K562 (cell line): ENCODE data around the gene FUCA2. TPM values are rescaled to one million over a fixed set of nuclear protein-coding genes. Genes with fewer than 3 reads are reported as not detected.

Source experiments
- ATAC-seq: fragments of 200-7000 bp; cut with Tn5 transposase; 3 replicates; pipeline ENCODE4 v1.9.1; 2020; ENCODE audit warnings: moderate library complexity
- BruUV-seq: library from RNA; stranded (reverse); fragments of 400-500 nt; replicated peaks from 2 replicates; lab custom pipeline; 2021; lab: Mats Ljungman, UMichigan
- CTCF ChIA-PET: fragments of 300-600 bp; formaldehyde crosslinking; extraction: SDS; loops from one replicate; lab custom pipeline; 2021; ENCODE audit warnings: low intra/inter-chr PET ratio; lab: Yijun Ruan, JAX
- POLR2A ChIA-PET: fragments of 300-600, 350-650 bp; sonication (Branson Sonifier 250); formaldehyde crosslinking; extraction: SDS; loops from one replicate; lab custom pipeline; 2021; ENCODE audit warnings: antibody characterized with exemption, inconsistent platforms; lab: Yijun Ruan, JAX
- DNase-seq, 4 experiments: peaks; one replicate each; pipeline versions ENCODE4 v3.0.0 to v3.0.0-alpha.2; 2011 to 2018; ENCODE audit warnings: low spot score in 3 of 4, mixed read lengths in 3 of 4; ENCODE audit errors: extremely low read depth in 1 of 4
- FAIRE-seq: peaks from 2 replicates; lab custom pipeline; 2011; peaks lifted over from hg19 to GRCh38; lab: Jason Lieb, UNC
- H2AFZ ChIP-seq: 2 replicates; pipeline ENCODE4 v1.6.0; 2011; ENCODE audit warnings: low read depth, low read length, control low read depth, inconsistent platforms
- H3K27ac ChIP-seq: fragments of 200-600 bp; 3 replicates; pipeline ENCODE4 v1.8.0; 2011; ENCODE audit warnings: low read depth, mild to moderate bottlenecking, control low read depth, inconsistent platforms, low read length, moderate library complexity, mixed read lengths; ENCODE audit errors: extremely low read depth
- H3K27me3 ChIP-seq, 2 experiments: fragments of 300-600 bp in 1 of 2; 2 replicates in 1 of 2; 3 replicates in 1 of 2; pipeline versions ENCODE4 v1.6.0 to v1.8.0; 2011; ENCODE audit warnings: inconsistent platforms in 2 of 2, low read length in 2 of 2, mild to moderate bottlenecking in 1 of 2, mixed read lengths in 1 of 2, moderate library complexity in 1 of 2; ENCODE audit not compliant: control insufficient read depth in 2 of 2, insufficient read depth in 2 of 2
- H3K36me3 ChIP-seq: fragments of 300-600 bp; 3 replicates; pipeline ENCODE4 v1.8.0; 2011; ENCODE audit warnings: mild to moderate bottlenecking, low read length, inconsistent platforms; ENCODE audit not compliant: control insufficient read depth, insufficient read depth
- H3K4me1 ChIP-seq, 2 experiments: fragments of 200-600 bp in 1 of 2; replicated peaks in 1 of 2; 2 replicates in 1 of 2; 3 replicates in 1 of 2; pipeline versions ENCODE4 v1.5.1 to v1.8.0; 2011; ENCODE audit warnings: inconsistent platforms in 2 of 2, low read length in 2 of 2, mild to moderate bottlenecking in 1 of 2, mixed read lengths in 1 of 2, moderate library complexity in 1 of 2; ENCODE audit not compliant: control insufficient read depth in 2 of 2, insufficient read depth in 2 of 2
- H3K4me2 ChIP-seq: 2 replicates; pipeline ENCODE4 v1.6.1; 2011; ENCODE audit warnings: low read length, control low read depth, inconsistent platforms, mixed read lengths; ENCODE audit not compliant: insufficient read depth
- H3K4me3 ChIP-seq: fragments of 200-600 bp; sonication (generic), shearing (Covaris generic); 2 replicates; pipeline ENCODE4 v1.5.1; 2016; ENCODE audit warnings: control low read depth, inconsistent platforms
- H3K79me2 ChIP-seq: fragments of 200-600 bp; 3 replicates; pipeline ENCODE4 v1.8.0; 2011; ENCODE audit warnings: low read length, inconsistent platforms; ENCODE audit not compliant: control insufficient read depth, insufficient read depth
- H3K9ac ChIP-seq, 2 experiments: 2 replicates each; pipeline versions ENCODE4 v1.6.0 to v1.6.1; 2011; ENCODE audit warnings: low read depth in 2 of 2, low read length in 2 of 2, control low read depth in 1 of 2, inconsistent platforms in 1 of 2, mild to moderate bottlenecking in 1 of 2, mixed read lengths in 1 of 2; ENCODE audit not compliant: insufficient read depth in 1 of 2
- H3K9me1 ChIP-seq: one replicate; pipeline ENCODE4 v1.6.0; 2011; ENCODE audit warnings: inconsistent platforms, mild to moderate bottlenecking, low read length, moderate library complexity; ENCODE audit not compliant: control insufficient read depth, insufficient read depth
- H3K9me3 ChIP-seq: replicated peaks from 2 replicates; pipeline ENCODE4 v1.5.1; 2011; ENCODE audit warnings: low read depth, low read length, inconsistent platforms; ENCODE audit not compliant: control insufficient read depth, insufficient read depth
- H4K20me1 ChIP-seq: replicated peaks from 2 replicates; pipeline ENCODE4 v1.6.1; 2011; ENCODE audit warnings: low read length, inconsistent platforms, mixed read lengths; ENCODE audit not compliant: control insufficient read depth, insufficient read depth
- CXXC5 ChIP-seq: fragments of 250-450 bp; sonication (Bioruptor Pico); IDR thresholded peaks from 2 replicates; pipeline ENCODE4 v1.8.0; 2022; ENCODE audit warnings: inconsistent platforms, mild to moderate bottlenecking, moderate library complexity
- DDX20 ChIP-seq: fragments of 450-650 bp; IDR thresholded peaks from 2 replicates; pipeline ENCODE4 v1.6.1; 2016; ENCODE audit warnings: missing genetic modification characterization, low read depth, mild to moderate bottlenecking, missing compliant biosample characterization, moderate library complexity
- HDAC3 ChIP-seq: fragments of 450-650 bp; IDR thresholded peaks from 2 replicates; pipeline ENCODE4 v1.6.1; 2018; ENCODE audit warnings: borderline replicate concordance, mild to moderate bottlenecking, moderate library complexity; ENCODE audit not compliant: partially characterized antibody
- HDGF ChIP-seq: fragments of 450-650 bp; IDR thresholded peaks from 2 replicates; pipeline ENCODE4 v1.6.1; 2016
- MEIS2 ChIP-seq: fragments of 450-650 bp; IDR thresholded peaks from 2 replicates; pipeline ENCODE4 v1.6.1; 2014; ENCODE audit warnings: mild to moderate bottlenecking; ENCODE audit not compliant: partially characterized antibody
- NFATC3 ChIP-seq: fragments of 450-650 bp; IDR thresholded peaks from 2 replicates; pipeline ENCODE4 v1.6.1; 2017; ENCODE audit warnings: mild to moderate bottlenecking
- NRF1 ChIP-seq, 2 experiments: fragments of 450-650 bp; IDR thresholded peaks in 1 of 2; conservative IDR thresholded peaks in 1 of 2; 2 replicates each; pipeline ENCODE4 v1.6.1; 2014; ENCODE audit warnings: mild to moderate bottlenecking in 2 of 2
- PTBP1 ChIP-seq: fragments of 200-400 bp; formaldehyde crosslinking; IDR thresholded peaks from 2 replicates; pipeline ENCODE4 v1.6.1; 2017; ENCODE audit warnings: low read depth, low read length
- RBM25 ChIP-seq: fragments of 200-400 bp; formaldehyde crosslinking; IDR thresholded peaks from 2 replicates; pipeline ENCODE4 v1.6.1; 2018; ENCODE audit warnings: low read length, low read depth, moderate library complexity; ENCODE audit not compliant: severe bottlenecking
- SAP30 ChIP-seq: fragments of 200-600 bp; sonication (generic); IDR thresholded peaks from 2 replicates; pipeline ENCODE4 v1.6.1; 2012; ENCODE audit warnings: borderline replicate concordance, low read depth, mild to moderate bottlenecking, moderate library complexity, low read length, control low read depth, inconsistent platforms; ENCODE audit not compliant: insufficient read depth, poor library complexity, severe bottlenecking
- THRB ChIP-seq: fragments of 450-650 bp; formaldehyde crosslinking; conservative IDR thresholded peaks from 2 replicates; pipeline ENCODE4 v1.4.0; 2022; ENCODE audit warnings: mild to moderate bottlenecking, missing genetic modification characterization
- ZBTB1 ChIP-seq: sonication (generic); formaldehyde crosslinking; IDR thresholded peaks from 2 replicates; pipeline ENCODE4 v1.8.1; 2023; ENCODE audit warnings: missing genetic modification reagents, low read depth, mild to moderate bottlenecking, borderline replicate concordance
- ZNF121 ChIP-seq: sonication (generic); formaldehyde crosslinking; conservative IDR thresholded peaks from 2 replicates; pipeline ENCODE4 v1.8.0; 2022; ENCODE audit warnings: missing genetic modification reagents
- WGBS: fragments of 100-300 bp; shearing (Covaris generic); methylation state at CpG from one replicate; pipeline ENCODE4 v1.1.6; 2016; ENCODE audit warnings: low coverage, mixed read lengths; ENCODE audit not compliant: insufficient coverage; ENCODE audit errors: missing lambda C conversion rate; 5-methylcytosine and 5-hydroxymethylcytosine counted together
- in situ Hi-C: fragments of 300-500 bp; cut with MboI; formaldehyde crosslinking; loops from 4 replicates; pipeline ENCODE4 v1.15.0; 2018; ENCODE audit warnings: inconsistent platforms, mixed read lengths
- intact Hi-C: fragments of 100-400 bp; cut with micrococcal nuclease; formaldehyde crosslinking; loops from 2 replicates; pipeline ENCODE4 v1.14.2; 2022
- polyA plus RNA-seq, 8 experiments: library from polyadenylated mRNA; depleted of rRNA in 4 of 8; stranded (reverse) in 5 of 8; unstranded in 3 of 8; fragments of >200 nt; fragmentation: Nextera tagmentation in 2 of 8; fragmentation: Illumina TruSeq in 1 of 8; extraction: Ambion mirVana in 2 of 8; extraction: Trizol in 1 of 8; gene quantifications; 2 replicates each; pipeline versions ENCODE4 v1.2.1 to v1.2.3, GENCODE V29; 2011 to 2014; ENCODE audit warnings: inconsistent platforms in 1 of 8, missing spikeins in 1 of 8
- total RNA-seq, 7 experiments: library from RNA; depleted of rRNA in 6 of 7; stranded (reverse); fragments of >200 nt in 6 of 7; fragmentation: Illumina TruSeq in 2 of 7; extraction: Trizol in 2 of 7; gene quantifications; 2 replicates each; pipeline versions ENCODE4 v1.2.1 to v1.2.3, GENCODE V29; 2011 to 2021; ENCODE audit warnings: low replicate concordance in 1 of 7
- TF ChIP-seq, protein P1 (sequence below): sonication (generic); formaldehyde crosslinking; IDR thresholded peaks from 2 replicates; pipeline ENCODE4 v1.8.1; 2023; ENCODE audit warnings: missing genetic modification reagents, mild to moderate bottlenecking, borderline replicate concordance
- TF ChIP-seq, protein P2 (sequence below): sonication (generic); formaldehyde crosslinking; IDR thresholded peaks from 2 replicates; pipeline ENCODE4 v1.9.0; 2022; ENCODE audit warnings: mild to moderate bottlenecking, missing genetic modification reagents

Gene FUCA2
- total and polyA plus RNA-seq, 9 of the 15 experiments (the other 6 are each of a cell fraction or from before 2014, with no cell fraction given): 20.6 to 112 (median 79.3) TPM

GRCh38 chr6:143449082-143449713 is 62.3 kb downstream of the FUCA2 start:
- CTCF ChIA-PET: no interaction called here
- no peaks in the 10 kb centered on the region for H3K27me3 ChIP-seq
- in situ Hi-C loops: no loop called here
- TF ChIP-seq THRB: no peak
- no peak for TF ChIP-seq HDGF
- no peak for TF ChIP-seq PTBP1
- TF ChIP-seq NRF1 (conservative IDR thresholded peaks at IDR 0.05 in 1 of 2, IDR thresholded peaks at IDR 0.05 in 1 of 2): no peak
- no peak for TF ChIP-seq CXXC5 (CRISPR knock-in tag)
- no peak for TF ChIP-seq SAP30
- no peak for TF ChIP-seq NFATC3
- no peak for TF ChIP-seq HDAC3
- TF ChIP-seq, protein P1, sequence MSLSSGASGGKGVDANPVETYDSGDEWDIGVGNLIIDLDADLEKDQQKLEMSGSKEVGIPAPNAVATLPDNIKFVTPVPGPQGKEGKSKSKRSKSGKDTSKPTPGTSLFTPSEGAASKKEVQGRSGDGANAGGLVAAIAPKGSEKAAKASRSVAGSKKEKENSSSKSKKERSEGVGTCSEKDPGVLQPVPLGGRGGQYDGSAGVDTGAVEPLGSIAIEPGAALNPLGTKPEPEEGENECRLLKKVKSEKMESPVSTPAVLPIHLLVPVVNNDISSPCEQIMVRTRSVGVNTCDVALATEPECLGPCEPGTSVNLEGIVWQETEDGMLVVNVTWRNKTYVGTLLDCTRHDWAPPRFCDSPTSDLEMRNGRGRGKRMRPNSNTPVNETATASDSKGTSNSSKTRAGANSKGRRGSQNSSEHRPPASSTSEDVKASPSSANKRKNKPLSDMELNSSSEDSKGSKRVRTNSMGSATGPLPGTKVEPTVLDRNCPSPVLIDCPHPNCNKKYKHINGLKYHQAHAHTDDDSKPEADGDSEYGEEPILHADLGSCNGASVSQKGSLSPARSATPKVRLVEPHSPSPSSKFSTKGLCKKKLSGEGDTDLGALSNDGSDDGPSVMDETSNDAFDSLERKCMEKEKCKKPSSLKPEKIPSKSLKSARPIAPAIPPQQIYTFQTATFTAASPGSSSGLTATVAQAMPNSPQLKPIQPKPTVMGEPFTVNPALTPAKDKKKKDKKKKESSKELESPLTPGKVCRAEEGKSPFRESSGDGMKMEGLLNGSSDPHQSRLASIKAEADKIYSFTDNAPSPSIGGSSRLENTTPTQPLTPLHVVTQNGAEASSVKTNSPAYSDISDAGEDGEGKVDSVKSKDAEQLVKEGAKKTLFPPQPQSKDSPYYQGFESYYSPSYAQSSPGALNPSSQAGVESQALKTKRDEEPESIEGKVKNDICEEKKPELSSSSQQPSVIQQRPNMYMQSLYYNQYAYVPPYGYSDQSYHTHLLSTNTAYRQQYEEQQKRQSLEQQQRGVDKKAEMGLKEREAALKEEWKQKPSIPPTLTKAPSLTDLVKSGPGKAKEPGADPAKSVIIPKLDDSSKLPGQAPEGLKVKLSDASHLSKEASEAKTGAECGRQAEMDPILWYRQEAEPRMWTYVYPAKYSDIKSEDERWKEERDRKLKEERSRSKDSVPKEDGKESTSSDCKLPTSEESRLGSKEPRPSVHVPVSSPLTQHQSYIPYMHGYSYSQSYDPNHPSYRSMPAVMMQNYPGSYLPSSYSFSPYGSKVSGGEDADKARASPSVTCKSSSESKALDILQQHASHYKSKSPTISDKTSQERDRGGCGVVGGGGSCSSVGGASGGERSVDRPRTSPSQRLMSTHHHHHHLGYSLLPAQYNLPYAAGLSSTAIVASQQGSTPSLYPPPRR (CRISPR knock-in tag): no peak
- no peak for TF ChIP-seq MEIS2
- TF ChIP-seq, protein P2, sequence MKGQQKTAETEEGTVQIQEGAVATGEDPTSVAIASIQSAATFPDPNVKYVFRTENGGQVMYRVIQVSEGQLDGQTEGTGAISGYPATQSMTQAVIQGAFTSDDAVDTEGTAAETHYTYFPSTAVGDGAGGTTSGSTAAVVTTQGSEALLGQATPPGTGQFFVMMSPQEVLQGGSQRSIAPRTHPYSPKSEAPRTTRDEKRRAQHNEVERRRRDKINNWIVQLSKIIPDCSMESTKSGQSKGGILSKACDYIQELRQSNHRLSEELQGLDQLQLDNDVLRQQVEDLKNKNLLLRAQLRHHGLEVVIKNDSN (CRISPR knock-in tag): no peak
- TF ChIP-seq ZBTB1: no peak
- TF ChIP-seq DDX20: no peak
- TF ChIP-seq RBM25: peak; percentile 18
- TF ChIP-seq ZNF121 (CRISPR knock-in tag): peak; percentile 89

More at GRCh38 chr6:143449082-143449713, 62.3 kb downstream of the FUCA2 start:
- WGBS: 13% methylated on average over 6 of the region's 6 CpGs
- DNase-seq (no peak), ATAC-seq (no peak), FAIRE-seq (no peak)
- Histone ChIP-seq H3K9ac (peak overlapping the region; percentile 85 to 98), H2AFZ (peak overlapping the region; percentile 89), H3K9me1 (no peaks in the 10 kb centered on the region), H4K20me1 (no peaks in the 10 kb centered on the region), H3K9me3 (no peaks in the 10 kb centered on the region), H3K4me3 (peak overlapping the region; percentile 65), H3K4me2 (peak overlapping the region; percentile 89), H3K27ac (peak overlapping the region; percentile 78), H3K4me1 (peaks cover 0 to 8% of the 10 kb centered on the region in 2 experiments; a peak in 2 of 5 replicates), H3K79me2 (peaks cover 77% of the 10 kb centered on the region), H3K36me3 (peaks cover 30% of the 10 kb centered on the region)
- intact Hi-C loops: no loop called here
- no TSS peak for BruUV-seq
- POLR2A ChIA-PET: interaction anchor here (0.6 kb wide), 1 partner anchor 392 kb away, joined by 3 read pairs; no protein-coding TSS in a partner anchor
